WTC11 (cell line): Measurements from ENCODE around the gene ANKRD23.

ENCODE experiments used
- CREB1 ChIP-seq: sonication (generic); formaldehyde crosslinking; IDR thresholded peaks from 2 replicates; pipeline ENCODE4 v1.8.0; 2023; ENCODE audit warnings: mild to moderate bottlenecking, missing genetic modification reagents
- ELF4 ChIP-seq: sonication (generic); formaldehyde crosslinking; IDR thresholded peaks from 2 replicates; pipeline ENCODE4 v1.8.1; 2022; ENCODE audit warnings: low read depth, mild to moderate bottlenecking, moderate library complexity, missing genetic modification reagents
- ETV6 ChIP-seq: sonication (generic); formaldehyde crosslinking; IDR thresholded peaks from 2 replicates; pipeline ENCODE4 v1.8.1; 2022; ENCODE audit warnings: mild to moderate bottlenecking, missing genetic modification reagents
- NR2C2 ChIP-seq: sonication (generic); formaldehyde crosslinking; IDR thresholded peaks from 2 replicates; pipeline ENCODE4 v1.8.0; 2022; ENCODE audit warnings: mild to moderate bottlenecking, missing genetic modification reagents
- RORB ChIP-seq: fragments of 250-450 bp; sonication (Bioruptor Pico); IDR thresholded peaks from 2 replicates; pipeline ENCODE4 v1.9.0; 2021; ENCODE audit warnings: mild to moderate bottlenecking
- SP1 ChIP-seq: sonication (generic); formaldehyde crosslinking; conservative IDR thresholded peaks from 2 replicates; pipeline ENCODE4 v1.8.1; 2022; ENCODE audit warnings: missing genetic modification reagents
- ZBTB21 ChIP-seq: sonication (generic); formaldehyde crosslinking; IDR thresholded peaks from 2 replicates; pipeline ENCODE4 v1.8.1; 2023; ENCODE audit warnings: mild to moderate bottlenecking, missing genetic modification reagents, borderline replicate concordance
- ZNF232 ChIP-seq: sonication (generic); formaldehyde crosslinking; IDR thresholded peaks from 2 replicates; pipeline ENCODE4 v1.8.0; 2022; ENCODE audit warnings: mild to moderate bottlenecking, missing genetic modification reagents
- TF ChIP-seq, protein P1 (sequence below): fragments of 200-600 bp; IDR thresholded peaks from 2 replicates; pipeline ENCODE4 v1.8.0; 2022; ENCODE audit warnings: antibody characterized with exemption
- TF ChIP-seq, protein P2 (sequence below): sonication (generic); formaldehyde crosslinking; conservative IDR thresholded peaks from 2 replicates; pipeline ENCODE4 v1.8.1; 2022; ENCODE audit warnings: mild to moderate bottlenecking, missing genetic modification reagents
- TF ChIP-seq, protein P3 (sequence below): sonication (generic); formaldehyde crosslinking; IDR thresholded peaks from 2 replicates; pipeline ENCODE4 v1.8.1; 2022; ENCODE audit warnings: missing genetic modification reagents, borderline replicate concordance
- TF ChIP-seq, protein P4 (sequence below): sonication (generic); formaldehyde crosslinking; IDR thresholded peaks from 2 replicates; pipeline ENCODE4 v1.8.1; 2023; ENCODE audit warnings: mild to moderate bottlenecking, missing genetic modification reagents, borderline replicate concordance

DNA sequence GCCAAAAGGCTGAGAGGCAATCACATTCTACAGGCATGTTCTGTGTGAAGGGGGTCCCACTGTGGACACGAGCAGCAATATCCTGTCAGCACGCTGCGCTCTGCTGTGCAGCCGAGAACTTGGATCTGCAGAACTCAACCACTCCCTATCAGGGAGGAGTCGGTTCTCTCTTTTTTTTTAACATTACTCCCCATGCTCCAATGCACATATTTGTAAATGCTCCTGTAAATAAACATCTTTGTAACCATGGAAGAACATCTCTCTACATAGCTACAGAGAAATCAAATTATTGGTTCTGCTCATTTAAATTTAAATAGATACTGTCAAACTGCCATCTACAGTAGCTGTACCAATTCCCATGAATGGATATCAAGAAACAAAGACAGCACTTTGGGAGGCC, 3.0 kb upstream of the ANKRD23 start:
- TF ChIP-seq, protein P1, sequence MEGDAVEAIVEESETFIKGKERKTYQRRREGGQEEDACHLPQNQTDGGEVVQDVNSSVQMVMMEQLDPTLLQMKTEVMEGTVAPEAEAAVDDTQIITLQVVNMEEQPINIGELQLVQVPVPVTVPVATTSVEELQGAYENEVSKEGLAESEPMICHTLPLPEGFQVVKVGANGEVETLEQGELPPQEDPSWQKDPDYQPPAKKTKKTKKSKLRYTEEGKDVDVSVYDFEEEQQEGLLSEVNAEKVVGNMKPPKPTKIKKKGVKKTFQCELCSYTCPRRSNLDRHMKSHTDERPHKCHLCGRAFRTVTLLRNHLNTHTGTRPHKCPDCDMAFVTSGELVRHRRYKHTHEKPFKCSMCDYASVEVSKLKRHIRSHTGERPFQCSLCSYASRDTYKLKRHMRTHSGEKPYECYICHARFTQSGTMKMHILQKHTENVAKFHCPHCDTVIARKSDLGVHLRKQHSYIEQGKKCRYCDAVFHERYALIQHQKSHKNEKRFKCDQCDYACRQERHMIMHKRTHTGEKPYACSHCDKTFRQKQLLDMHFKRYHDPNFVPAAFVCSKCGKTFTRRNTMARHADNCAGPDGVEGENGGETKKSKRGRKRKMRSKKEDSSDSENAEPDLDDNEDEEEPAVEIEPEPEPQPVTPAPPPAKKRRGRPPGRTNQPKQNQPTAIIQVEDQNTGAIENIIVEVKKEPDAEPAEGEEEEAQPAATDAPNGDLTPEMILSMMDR, result no peak
- TF ChIP-seq CREB1 (CRISPR knock-in tag) (no peak), ELF4 (CRISPR knock-in tag) (no peak), ETV6 (no peak), ZNF232 (CRISPR knock-in tag) (no peak), ZBTB21 (no peak), RORB (CRISPR knock-in tag) (no peak), NR2C2 (CRISPR knock-in tag) (no peak), SP1 (CRISPR knock-in tag) (no peak)
- TF ChIP-seq, protein P2, sequence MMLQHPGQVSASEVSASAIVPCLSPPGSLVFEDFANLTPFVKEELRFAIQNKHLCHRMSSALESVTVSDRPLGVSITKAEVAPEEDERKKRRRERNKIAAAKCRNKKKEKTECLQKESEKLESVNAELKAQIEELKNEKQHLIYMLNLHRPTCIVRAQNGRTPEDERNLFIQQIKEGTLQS, result no peak
- TF ChIP-seq, protein P3, sequence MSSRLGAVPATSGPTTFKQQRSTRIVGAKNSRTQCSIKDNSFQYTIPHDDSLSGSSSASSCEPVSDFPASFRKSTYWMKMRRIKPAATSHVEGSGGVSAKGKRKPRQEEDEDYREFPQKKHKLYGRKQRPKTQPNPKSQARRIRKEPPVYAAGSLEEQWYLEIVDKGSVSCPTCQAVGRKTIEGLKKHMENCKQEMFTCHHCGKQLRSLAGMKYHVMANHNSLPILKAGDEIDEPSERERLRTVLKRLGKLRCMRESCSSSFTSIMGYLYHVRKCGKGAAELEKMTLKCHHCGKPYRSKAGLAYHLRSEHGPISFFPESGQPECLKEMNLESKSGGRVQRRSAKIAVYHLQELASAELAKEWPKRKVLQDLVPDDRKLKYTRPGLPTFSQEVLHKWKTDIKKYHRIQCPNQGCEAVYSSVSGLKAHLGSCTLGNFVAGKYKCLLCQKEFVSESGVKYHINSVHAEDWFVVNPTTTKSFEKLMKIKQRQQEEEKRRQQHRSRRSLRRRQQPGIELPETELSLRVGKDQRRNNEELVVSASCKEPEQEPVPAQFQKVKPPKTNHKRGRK, result no peak
- TF ChIP-seq, protein P4, sequence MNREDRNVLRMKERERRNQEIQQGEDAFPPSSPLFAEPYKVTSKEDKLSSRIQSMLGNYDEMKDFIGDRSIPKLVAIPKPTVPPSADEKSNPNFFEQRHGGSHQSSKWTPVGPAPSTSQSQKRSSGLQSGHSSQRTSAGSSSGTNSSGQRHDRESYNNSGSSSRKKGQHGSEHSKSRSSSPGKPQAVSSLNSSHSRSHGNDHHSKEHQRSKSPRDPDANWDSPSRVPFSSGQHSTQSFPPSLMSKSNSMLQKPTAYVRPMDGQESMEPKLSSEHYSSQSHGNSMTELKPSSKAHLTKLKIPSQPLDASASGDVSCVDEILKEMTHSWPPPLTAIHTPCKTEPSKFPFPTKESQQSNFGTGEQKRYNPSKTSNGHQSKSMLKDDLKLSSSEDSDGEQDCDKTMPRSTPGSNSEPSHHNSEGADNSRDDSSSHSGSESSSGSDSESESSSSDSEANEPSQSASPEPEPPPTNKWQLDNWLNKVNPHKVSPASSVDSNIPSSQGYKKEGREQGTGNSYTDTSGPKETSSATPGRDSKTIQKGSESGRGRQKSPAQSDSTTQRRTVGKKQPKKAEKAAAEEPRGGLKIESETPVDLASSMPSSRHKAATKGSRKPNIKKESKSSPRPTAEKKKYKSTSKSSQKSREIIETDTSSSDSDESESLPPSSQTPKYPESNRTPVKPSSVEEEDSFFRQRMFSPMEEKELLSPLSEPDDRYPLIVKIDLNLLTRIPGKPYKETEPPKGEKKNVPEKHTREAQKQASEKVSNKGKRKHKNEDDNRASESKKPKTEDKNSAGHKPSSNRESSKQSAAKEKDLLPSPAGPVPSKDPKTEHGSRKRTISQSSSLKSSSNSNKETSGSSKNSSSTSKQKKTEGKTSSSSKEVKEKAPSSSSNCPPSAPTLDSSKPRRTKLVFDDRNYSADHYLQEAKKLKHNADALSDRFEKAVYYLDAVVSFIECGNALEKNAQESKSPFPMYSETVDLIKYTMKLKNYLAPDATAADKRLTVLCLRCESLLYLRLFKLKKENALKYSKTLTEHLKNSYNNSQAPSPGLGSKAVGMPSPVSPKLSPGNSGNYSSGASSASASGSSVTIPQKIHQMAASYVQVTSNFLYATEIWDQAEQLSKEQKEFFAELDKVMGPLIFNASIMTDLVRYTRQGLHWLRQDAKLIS (CRISPR knock-in tag), result no peak
